Mucosa of rectum (tissue), 2 donors: ENCODE data around the gene NCAPD3.
A peak's percentile ranks its signal among the peaks of the same experiment; 100 is the strongest.

Experiments
- H3K27ac ChIP-seq, 2 donors: one replicate each; pipeline ENCODE4 v1.7.0; 2013; ENCODE audit warnings: inconsistent platforms in 2 of 2, low read depth in 2 of 2, low read length in 2 of 2
- H3K27me3 ChIP-seq, 2 donors: one replicate each; pipeline ENCODE4 v1.7.0; 2013; ENCODE audit warnings: low read length in 2 of 2; ENCODE audit not compliant: control insufficient read depth in 2 of 2, insufficient read depth in 2 of 2
- H3K36me3 ChIP-seq, 2 donors: one replicate each; pipeline ENCODE4 v1.7.0; 2013; ENCODE audit warnings: low read length in 2 of 2; ENCODE audit not compliant: control insufficient read depth in 2 of 2, insufficient read depth in 2 of 2
- H3K4me1 ChIP-seq, 2 donors: one replicate each; pipeline ENCODE4 v1.7.0; 2013; ENCODE audit warnings: low read length in 2 of 2, mild to moderate bottlenecking in 1 of 2; ENCODE audit not compliant: control insufficient read depth in 2 of 2, insufficient read depth in 2 of 2
- H3K4me3 ChIP-seq, 2 donors: one replicate each; pipeline ENCODE4 v1.7.0; 2013; ENCODE audit warnings: low read length in 2 of 2
- H3K9ac ChIP-seq, 2 donors: one replicate each; pipeline ENCODE4 v1.7.0; 2013; ENCODE audit warnings: low read length in 2 of 2, low read depth in 1 of 2, mild to moderate bottlenecking in 1 of 2
- H3K9me3 ChIP-seq, 2 donors: one replicate each; pipeline ENCODE4 v1.7.0; 2013; ENCODE audit warnings: low read length in 2 of 2; ENCODE audit not compliant: control insufficient read depth in 2 of 2
- donor health status: healthy.
- donor health status: Normal muscosa, but diverticular disease.

The NCAPD3 gene

DNA sequence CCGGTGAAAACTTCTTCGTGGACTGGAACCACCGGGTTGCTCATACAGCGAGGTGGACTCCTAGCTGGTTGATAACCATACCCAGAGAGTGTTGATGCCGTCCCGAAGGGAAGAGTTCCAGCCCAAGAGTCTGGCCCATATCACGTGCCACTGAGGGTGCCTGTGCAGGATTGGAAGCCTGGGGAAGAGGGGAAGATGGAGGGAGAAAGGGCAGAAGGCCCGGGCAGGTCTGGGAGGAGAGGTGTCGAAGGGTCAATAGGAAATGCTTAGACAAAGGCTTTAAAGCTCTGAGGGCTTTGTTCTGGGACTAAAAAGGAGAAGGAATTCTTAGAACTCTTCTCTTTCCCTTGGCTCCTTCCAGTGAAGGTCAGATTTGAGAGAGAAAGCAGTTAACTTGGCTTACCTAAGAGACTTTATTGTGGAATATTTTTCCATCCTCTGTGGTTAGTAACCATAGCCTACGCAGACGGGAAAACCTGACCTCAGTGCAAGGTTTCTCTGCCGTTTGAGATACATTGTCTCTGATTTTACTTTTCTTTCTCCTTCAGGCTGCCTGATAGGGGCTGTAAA, 84.4 kb downstream of the NCAPD3 start:
- Histone ChIP-seq H3K9me3 (no peaks in the 10 kb centered on the region), H3K9ac (no peak overlapping the region), H3K4me1 (no peaks in the 10 kb centered on the region), H3K27me3 (no peaks in the 10 kb centered on the region), H3K36me3 (no peaks in the 10 kb centered on the region), H3K27ac (peak overlapping the region in 1 of 2 donors; percentile 2), H3K4me3 (no peak overlapping the region)

DNA sequence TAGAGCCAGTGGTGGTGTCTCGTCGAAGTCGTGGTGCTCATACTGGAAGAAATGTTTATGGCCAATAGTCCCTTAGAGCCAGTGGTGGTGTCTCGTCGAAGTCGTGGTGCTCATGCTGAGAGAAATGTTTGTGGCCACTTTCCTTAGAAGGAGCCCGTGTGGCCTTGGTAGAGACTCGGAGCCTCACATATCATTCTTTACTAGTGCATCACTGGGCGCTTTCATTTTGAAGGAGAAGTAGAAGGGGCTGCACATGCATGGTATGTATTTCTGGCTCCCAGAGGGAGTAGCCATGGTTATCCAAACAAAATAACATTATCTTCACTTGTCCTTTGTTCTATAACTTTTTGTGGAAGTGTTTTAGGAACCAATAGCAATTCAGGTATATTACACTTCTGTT, 85.4 kb downstream of the NCAPD3 start:
- Histone ChIP-seq H3K27me3 (no peaks in the 10 kb centered on the region), H3K27ac (no peak overlapping the region)

DNA sequence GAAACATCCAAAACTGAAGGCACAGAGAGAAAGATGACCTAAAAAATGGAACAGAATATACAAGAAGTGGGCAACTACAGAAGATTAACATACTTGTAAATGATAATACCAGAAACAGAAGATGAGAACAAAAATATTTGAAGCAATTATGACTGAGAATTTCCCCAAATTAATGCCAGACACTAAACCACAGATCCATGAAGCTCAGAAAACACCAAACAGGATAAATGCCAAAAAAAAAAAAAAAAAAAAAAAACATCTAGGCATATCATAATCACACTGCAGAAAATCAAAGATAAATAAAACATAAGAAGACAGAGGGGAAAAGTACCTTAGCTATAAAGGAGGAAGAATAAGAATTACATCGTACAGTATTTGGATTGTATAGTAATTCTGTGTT, 89.6 kb downstream of the NCAPD3 start:
- peaks cover 2% of the 10 kb centered on the region in 2 donors for H3K9me3 ChIP-seq
- H3K4me3 ChIP-seq = no peak overlapping the region
- no peaks in the 10 kb centered on the region for H3K27me3 ChIP-seq
- H3K9ac ChIP-seq = no peak overlapping the region
- no peaks in the 10 kb centered on the region for H3K36me3 ChIP-seq
- H3K27ac ChIP-seq = no peak overlapping the region
- no peaks in the 10 kb centered on the region for H3K4me1 ChIP-seq

More for the DNA sequence above, 85.4 kb downstream of the NCAPD3 start:
- no peaks in the 10 kb centered on the region for H3K36me3 ChIP-seq
- no peak overlapping the region for H3K9ac ChIP-seq
- H3K4me3 ChIP-seq = no peak overlapping the region
- H3K4me1 ChIP-seq = no peaks in the 10 kb centered on the region
- H3K9me3 ChIP-seq = no peaks in the 10 kb centered on the region

DNA sequence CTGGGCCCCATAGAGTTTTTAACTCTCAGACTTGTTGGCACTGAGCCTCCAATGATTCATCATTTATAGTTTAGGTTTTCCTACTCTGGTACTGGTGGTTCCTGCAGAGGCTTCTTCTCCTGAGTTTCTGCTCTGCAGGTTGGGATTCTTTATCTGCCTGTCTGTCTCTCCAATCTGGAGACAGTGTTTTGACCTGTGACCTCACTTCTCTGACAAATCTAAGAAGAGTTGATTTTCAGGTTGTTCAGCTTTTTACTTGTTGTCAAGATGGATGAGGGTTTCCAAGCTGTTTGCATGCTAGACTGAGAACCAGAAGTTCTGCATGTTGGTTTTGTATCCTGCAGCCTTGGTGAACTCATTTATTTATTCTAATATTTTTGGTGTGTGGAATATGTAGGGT, 91.0 kb downstream of the NCAPD3 start:
- Histone ChIP-seq H3K4me1 (no peaks in the 10 kb centered on the region), H3K9me3 (peaks cover 2% of the 10 kb centered on the region in 2 donors), H3K36me3 (no peaks in the 10 kb centered on the region), H3K27ac (no peak overlapping the region), H3K4me3 (no peak overlapping the region), H3K27me3 (no peaks in the 10 kb centered on the region), H3K9ac (no peak overlapping the region)

DNA sequence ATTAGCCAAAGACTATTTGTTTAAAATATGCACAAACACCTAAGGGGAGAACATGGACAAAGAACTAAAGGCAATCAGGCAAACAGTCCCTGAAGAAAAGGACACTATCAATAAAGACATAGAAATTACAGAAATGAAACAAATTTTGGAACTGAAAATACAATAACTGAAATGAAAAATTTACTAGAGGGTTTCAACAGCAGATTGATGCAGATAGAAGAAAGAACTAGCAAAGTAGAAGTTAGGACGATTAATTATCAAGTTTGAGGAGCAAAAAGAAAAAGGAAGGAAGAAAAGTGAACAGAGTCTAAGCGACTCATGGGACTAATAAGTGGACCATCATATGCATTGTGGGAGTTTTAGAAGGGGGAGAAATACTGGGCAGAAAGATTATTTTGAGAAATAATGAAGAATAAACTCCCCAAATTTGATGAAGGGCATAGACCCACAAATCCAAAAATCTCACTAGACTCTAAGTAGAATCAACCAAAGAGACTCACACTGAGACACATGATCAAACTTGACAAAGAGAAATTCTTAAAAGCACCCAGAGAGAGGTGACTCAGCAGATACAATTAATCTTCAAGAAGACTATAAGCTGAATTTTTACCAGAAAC, 92.0 kb downstream of the NCAPD3 start:
- H3K27ac ChIP-seq = no peak overlapping the region

DNA sequence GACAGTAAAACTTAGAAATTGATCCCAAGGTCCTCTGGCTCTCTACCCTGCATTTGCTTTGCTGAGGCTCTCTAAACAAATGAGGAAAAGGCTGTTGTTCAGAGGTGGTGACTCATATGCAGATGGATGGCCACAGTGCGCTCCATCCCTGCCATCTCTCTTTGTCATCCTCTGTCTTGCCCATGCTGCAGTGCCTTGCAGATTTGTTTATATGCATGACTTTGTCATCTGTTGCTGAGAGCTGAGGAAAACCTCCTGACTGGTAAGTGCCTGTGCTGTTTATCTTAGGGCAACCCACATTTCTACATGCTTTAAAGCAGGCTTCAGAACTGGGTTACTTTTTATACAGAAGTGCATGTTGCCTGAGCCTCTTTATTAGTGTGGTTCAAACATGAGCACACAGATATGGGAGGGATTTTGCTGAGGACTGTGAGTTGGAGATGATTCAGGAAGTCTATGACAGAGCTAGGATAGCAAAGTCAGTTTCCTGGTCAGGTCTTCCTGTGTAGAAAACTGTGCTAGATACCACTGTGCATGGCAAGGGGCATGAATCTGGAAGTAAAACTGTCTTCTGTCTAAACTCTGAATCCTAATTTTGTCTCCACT, 97.4 kb downstream of the NCAPD3 start:
- H3K4me3 ChIP-seq = no peak overlapping the region
- no peak overlapping the region for H3K27ac ChIP-seq
- no peaks in the 10 kb centered on the region for H3K9me3 ChIP-seq
- no peak overlapping the region for H3K9ac ChIP-seq
- H3K27me3 ChIP-seq = peaks cover 9 to 21% of the 10 kb centered on the region in 2 donors
- no peaks in the 10 kb centered on the region for H3K36me3 ChIP-seq
- no peaks in the 10 kb centered on the region for H3K4me1 ChIP-seq

More for the DNA sequence above, 92.0 kb downstream of the NCAPD3 start:
- Histone ChIP-seq H3K4me3 (no peak overlapping the region), H3K27me3 (no peaks in the 10 kb centered on the region), H3K36me3 (no peaks in the 10 kb centered on the region), H3K4me1 (no peaks in the 10 kb centered on the region), H3K9me3 (peaks cover 2% of the 10 kb centered on the region in 2 donors), H3K9ac (no peak overlapping the region)

DNA sequence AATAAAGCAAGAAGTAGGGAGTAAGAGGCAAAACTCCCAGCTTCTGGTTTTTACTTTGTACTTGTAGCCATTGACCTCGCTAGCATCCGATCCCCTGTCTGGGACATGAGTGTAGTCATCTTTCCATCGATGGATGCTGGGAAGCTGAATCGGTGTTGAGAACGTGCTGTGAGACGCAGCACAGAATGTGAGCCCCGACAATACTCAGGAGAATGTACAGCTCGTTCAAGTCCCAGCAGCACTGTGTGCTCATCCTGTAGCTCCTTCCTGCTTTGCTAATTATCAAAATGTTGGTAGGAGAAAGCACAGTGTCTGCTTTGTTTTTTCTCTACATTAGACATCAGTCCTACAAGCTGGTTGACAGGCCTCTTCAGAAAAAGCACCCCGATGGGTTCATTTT, 98.3 kb downstream of the NCAPD3 start:
- peak overlapping the region in 1 of 2 donors; percentile 34 for H3K4me3 ChIP-seq
- H3K4me1 ChIP-seq = no peaks in the 10 kb centered on the region
- no peaks in the 10 kb centered on the region for H3K36me3 ChIP-seq
- no peak overlapping the region for H3K9ac ChIP-seq
- H3K27ac ChIP-seq = peak overlapping the region; percentile 10 to 20
- no peaks in the 10 kb centered on the region for H3K9me3 ChIP-seq
- H3K27me3 ChIP-seq = peaks cover 12 to 21% of the 10 kb centered on the region in 2 donors

DNA sequence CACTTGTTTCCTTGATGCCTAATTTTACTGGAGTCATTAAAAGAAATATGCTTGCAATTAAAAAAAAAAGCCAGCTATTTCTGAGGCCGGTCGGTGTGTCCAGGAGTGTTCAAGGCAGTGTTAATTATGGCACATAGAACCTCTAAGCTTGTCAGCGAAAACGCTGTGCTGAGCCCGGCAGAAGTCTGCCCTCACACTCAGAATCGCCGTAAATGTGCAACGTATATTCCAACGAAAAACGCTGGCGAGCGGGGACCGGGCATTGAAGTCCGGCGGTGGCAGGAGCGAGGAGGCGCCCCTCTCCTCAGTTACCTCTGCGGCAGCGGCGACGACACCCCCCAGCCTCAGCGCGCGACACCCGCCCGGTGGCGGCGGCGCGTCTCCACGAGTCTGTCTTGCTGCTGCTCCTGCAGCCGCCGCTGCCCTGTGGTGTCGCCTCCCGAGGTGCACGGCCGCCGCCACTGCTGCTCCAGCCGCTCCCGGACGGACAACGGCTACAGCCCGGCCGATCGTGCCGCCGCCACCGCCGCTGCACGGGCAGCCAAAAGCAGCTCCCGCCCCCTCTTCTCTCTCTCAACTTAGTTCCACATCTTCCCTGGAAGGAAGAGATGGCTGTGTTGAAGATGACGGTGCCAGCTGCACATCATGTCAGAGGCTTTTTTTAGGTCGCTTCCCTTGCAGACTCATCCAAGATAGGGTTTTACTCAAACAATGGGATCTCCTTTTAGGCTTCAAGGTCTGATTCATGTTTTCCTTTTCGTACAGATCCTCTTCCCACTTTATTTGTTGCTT, 98.9 kb downstream of the NCAPD3 start:
- H3K9me3 ChIP-seq = no peaks in the 10 kb centered on the region
- peaks cover 12 to 21% of the 10 kb centered on the region in 2 donors for H3K27me3 ChIP-seq
- H3K27ac ChIP-seq = peak overlapping the region in 1 of 2 donors; percentile 20
- H3K4me1 ChIP-seq = no peaks in the 10 kb centered on the region
- H3K4me3 ChIP-seq = peak overlapping the region; percentile 22 to 34
- H3K36me3 ChIP-seq = no peaks in the 10 kb centered on the region
- peak overlapping the region in 1 of 2 donors; percentile 43 for H3K9ac ChIP-seq

DNA sequence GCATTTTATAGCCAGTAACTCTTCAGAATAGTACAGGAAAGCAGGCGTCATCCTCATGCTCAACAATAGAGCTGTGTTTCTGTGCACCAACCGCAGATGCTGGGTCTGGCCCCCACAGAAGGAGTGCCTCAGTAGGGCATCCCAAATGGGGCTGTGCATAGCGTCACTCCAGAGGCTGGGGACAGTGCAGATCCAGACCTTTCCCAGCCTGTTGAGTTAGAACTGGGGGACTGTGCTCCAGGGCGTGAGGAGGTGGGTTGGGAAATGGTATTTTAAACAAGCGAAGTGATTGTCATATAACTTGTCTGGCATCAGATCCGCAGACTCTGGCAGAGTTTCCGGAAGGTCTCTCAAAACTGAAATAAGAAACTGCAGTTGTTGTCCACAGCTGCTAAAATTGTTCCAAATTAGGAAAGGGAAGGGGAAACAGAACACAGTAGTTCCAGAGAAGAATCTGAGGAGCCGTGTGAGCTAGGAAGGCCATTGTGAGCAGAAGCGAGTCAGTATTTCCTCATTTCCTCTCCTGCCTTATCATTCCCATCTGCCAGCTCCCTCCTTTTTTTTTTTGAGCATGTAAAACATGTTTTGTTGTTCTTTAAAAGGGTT, 102.7 kb downstream of the NCAPD3 start:
- Histone ChIP-seq H3K4me1 (no peaks in the 10 kb centered on the region), H3K9ac (peak overlapping the region in 1 of 2 donors; percentile 37), H3K4me3 (peak overlapping the region in 1 of 2 donors; percentile 37)

More for the DNA sequence above, 102.7 kb downstream of the NCAPD3 start:
- Histone ChIP-seq H3K27me3 (peaks cover 9 to 20% of the 10 kb centered on the region in 2 donors), H3K27ac (peak overlapping the region; percentile 70 to 77), H3K36me3 (no peaks in the 10 kb centered on the region), H3K9me3 (no peaks in the 10 kb centered on the region)
